Activated CD8-positive, alpha-beta T cell treated with anti-CD3 and anti-CD28 coated beads, Interleukin-2, amount 10 ng/mL, durations not matched to agents 7 days and 5 days (primary cell): Measurements from ENCODE around the gene ZNF665. TPM values are rescaled to one million over a fixed set of nuclear protein-coding genes. Genes with fewer than 3 reads are reported as not detected.
"Not testable (repeated sequence)": the region's sequence is repeated elsewhere in the genome, so short reads cannot be mapped to it uniquely, and the experiment has no call there.

Experiments
- ATAC-seq: fragments of 150-1000 bp; cut with Tn5 transposase; one replicate; pipeline ENCODE4 v1.10.0; 2021; ENCODE audit warnings: moderate library complexity
- CTCF ChIA-PET: fragments of 350-600 bp; sonication (Branson Sonifier 250); formaldehyde crosslinking; loops from one replicate; lab custom pipeline; 2021; ENCODE audit warnings: antibody characterized with exemption; lab: Charles Lee
- POLR2A ChIA-PET: fragments of 350-600 bp; sonication (Branson Sonifier 250); formaldehyde crosslinking; loops from one replicate; lab custom pipeline; 2021; ENCODE audit warnings: antibody characterized with exemption; lab: Charles Lee
- DNase-seq: peaks from one replicate; pipeline ENCODE4 v3.0.0-alpha.2; 2020
- H3K27ac Mint-ChIP-seq: one replicate; pipeline ENCODE4 v1.8.0; 2021; ENCODE audit warnings: mild to moderate bottlenecking, mixed read lengths
- H3K27me3 Mint-ChIP-seq: one replicate; pipeline ENCODE4 v1.8.0; 2021; ENCODE audit warnings: low read depth, mixed read lengths
- H3K36me3 Mint-ChIP-seq: one replicate; pipeline ENCODE4 v1.8.0; 2021; ENCODE audit warnings: low read depth, mixed read lengths
- H3K4me1 Mint-ChIP-seq: one replicate; pipeline ENCODE4 v1.8.0; 2021; ENCODE audit warnings: low read depth, mixed read lengths
- H3K4me3 Mint-ChIP-seq: one replicate; pipeline ENCODE4 v1.8.0; 2021; ENCODE audit warnings: mild to moderate bottlenecking, mixed read lengths
- H3K9me3 Mint-ChIP-seq: one replicate; pipeline ENCODE4 v1.8.0; 2022; ENCODE audit warnings: mixed read lengths; ENCODE audit not compliant: insufficient read depth
- total RNA-seq, 2 experiments: library from RNA; stranded (reverse); gene quantifications; one replicate each; pipeline ENCODE4 v1.2.3, GENCODE V29; 2021

Gene ZNF665
- 1 to 10 TPM; 4.9 to 5.9 TPM for total RNA-seq

DNA sequence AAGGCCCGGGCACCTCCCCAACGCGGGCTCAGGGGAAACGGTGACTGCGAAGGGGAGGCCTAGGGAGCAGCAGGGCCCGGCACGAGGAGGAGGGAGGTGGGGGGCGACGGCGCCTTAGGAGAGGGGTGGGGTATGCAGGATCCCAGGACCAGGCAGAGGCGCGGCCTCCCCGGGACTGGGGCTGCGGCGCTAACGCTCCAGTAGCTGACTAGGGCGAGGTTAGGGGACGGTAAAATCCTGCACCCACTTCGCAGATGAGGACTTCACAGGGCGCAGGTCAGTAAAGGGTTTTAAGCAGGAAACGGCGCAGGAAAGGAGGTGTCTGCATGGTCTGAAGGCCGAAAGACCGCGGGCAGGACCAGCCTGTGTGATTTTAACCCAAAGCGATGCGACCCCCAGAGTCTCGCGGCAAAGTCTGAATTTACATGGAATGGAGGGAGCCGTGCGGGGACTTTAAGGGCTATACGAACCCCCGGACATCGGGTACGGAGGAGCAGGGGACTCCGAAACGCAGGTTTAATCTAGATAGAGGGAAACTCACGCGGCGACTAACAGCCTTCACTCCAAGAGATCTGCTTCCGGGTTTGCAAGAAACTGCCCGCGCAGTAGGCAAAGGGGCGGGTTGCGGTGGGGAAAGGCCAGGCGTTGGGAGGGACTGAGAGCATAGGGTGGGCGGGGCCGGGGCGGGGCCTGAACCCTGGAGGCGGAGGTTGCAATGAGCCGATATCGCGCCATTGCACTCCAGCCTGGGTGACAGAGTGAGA is at the start of gene ZNF665:
Gene ZNF665 (minus strand): TSS at position 588 of the 764 bp plus-strand sequence. CDS start 10,460 bp downstream, outside the sequence.
- ChIA-PET CTCF (no interaction called here), POLR2A (no interaction called here)
- Mint-ChIP-seq H3K27ac (peak within 1 kb of the TSS; percentile 95), H3K27me3 (no peaks in the 10 kb centered on the region), H3K4me1 (peaks cover 36% of the 10 kb centered on the region), H3K9me3 (peaks cover 20% of the 10 kb centered on the region), H3K36me3 (peaks cover 55% of the 10 kb centered on the region), H3K4me3 (peak within 1 kb of the TSS; percentile 92)
- DNase-seq (peak; percentile 92), ATAC-seq (peak; percentile 75)

DNA sequence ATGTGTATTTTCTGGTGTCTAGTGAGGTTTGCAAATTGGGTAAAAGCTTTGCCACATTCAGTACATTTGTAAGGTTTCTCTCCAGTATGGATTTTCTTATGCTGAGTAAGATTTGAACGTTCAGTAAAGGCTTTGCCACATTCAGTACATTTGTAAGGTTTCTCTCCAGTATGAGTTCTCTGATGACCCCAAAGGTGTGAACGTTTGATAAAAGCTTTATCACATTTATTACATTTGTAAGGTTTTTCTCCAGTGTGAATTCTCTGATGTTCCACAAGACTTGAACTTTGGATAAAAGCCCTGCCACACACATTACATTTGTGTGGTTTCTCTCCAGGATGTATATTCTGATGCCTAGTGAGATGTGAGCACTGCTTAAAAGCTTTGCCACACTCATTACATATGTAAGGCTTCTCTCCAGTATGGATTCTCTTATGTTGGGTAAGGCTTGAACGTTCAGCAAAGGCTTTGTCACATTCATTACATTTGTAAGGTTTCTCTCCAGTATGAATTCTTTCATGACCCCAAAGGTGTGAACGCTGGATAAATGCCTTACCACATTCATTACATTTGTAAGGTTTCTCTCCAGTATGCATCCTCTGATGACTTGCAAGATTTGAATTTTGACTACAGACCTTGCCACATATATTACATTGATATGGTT is 44.1 kb upstream of the ZNF665 start:
- ChIA-PET CTCF (no interaction called here), POLR2A (no interaction called here)
- Mint-ChIP-seq H3K4me3 (no peak overlapping the region), H3K4me1 (no peaks in the 10 kb centered on the region), H3K27me3 (no peaks in the 10 kb centered on the region), H3K9me3 (peaks cover 51% of the 10 kb centered on the region), H3K27ac (no peak overlapping the region), H3K36me3 (peaks cover 28% of the 10 kb centered on the region)
- DNase-seq = no peak
- no peak for ATAC-seq

- ATAC-seq = no peak
- ChIA-PET CTCF (no interaction called here), POLR2A (no interaction called here)
- H3K4me1 Mint-ChIP-seq = no peaks in the 10 kb centered on the region
- no peak overlapping the region for H3K27ac Mint-ChIP-seq
- no peak overlapping the region for H3K4me3 Mint-ChIP-seq
- peaks cover 5% of the 10 kb centered on the region for H3K36me3 Mint-ChIP-seq
- H3K27me3 Mint-ChIP-seq = no peaks in the 10 kb centered on the region
- peaks cover 31% of the 10 kb centered on the region for H3K9me3 Mint-ChIP-seq
- no peak for DNase-seq
Observed at GRCh38 chr19:53224606-53225005, 31.4 kb upstream of the ZNF665 start.

DNA sequence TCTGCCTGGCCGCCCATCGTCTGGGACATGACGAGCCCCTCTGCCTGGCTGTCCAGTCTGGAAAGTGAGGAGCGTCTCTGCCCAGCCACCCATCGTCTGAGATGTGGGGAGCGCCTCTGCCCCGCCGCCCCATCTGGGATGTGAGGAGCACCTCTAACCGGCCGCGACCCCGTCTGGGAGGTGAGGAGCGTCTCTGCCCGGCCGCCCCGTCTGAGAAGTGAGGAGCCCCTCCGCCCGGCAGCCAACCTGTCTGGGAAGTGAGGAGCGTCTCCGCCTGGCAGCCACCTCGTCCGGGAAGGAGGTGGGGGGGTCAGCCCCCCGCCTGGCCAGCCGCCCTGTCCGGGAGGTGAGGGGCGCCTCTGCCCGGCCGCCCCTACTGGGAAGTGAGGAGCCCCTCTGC is 29.6 kb upstream of the ZNF665 start:
- H3K27me3 Mint-ChIP-seq, ATAC-seq, H3K4me3 Mint-ChIP-seq, CTCF ChIA-PET, H3K4me1 Mint-ChIP-seq, H3K36me3 Mint-ChIP-seq, DNase-seq, POLR2A ChIA-PET, H3K27ac Mint-ChIP-seq: not testable (repeated sequence)
- peaks cover 31% of the 10 kb centered on the region for H3K9me3 Mint-ChIP-seq

DNA sequence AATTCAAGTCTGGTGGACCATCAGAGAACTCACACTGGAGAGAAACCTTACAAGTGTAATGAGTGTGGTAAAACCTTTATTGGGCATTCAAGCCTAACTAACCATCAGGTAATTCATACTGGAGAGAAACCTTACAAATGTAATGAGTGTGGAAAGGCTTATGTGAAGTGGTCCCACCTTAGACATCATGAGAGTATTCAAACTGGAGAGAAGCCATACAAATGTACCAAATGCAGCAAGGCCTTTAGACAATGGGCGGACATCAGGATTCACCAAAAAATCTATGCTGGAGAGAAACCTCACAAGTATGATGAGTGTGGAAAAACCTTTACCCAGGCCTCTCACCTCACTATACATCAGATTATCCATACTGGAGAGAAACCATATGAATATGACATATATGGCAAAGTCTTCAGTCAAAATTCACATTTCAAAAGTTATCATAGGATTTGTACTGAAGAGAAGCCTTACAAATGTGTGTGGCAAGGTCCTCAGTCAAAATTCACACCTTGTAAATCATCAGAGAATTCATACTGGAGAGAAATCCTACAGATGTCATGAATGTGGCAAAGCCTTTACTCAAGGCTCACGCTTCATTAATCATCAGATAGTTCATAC is 19.7 kb upstream of the ZNF665 start:
- Mint-ChIP-seq H3K36me3 (peaks cover 59% of the 10 kb centered on the region), H3K9me3 (peaks cover 65% of the 10 kb centered on the region), H3K4me1 (no peaks in the 10 kb centered on the region), H3K27me3 (no peaks in the 10 kb centered on the region), H3K27ac (no peak overlapping the region), H3K4me3 (no peak overlapping the region)
- DNase-seq = no peak
- ATAC-seq = no peak
- ChIA-PET CTCF (no interaction called here), POLR2A (no interaction called here)

DNA sequence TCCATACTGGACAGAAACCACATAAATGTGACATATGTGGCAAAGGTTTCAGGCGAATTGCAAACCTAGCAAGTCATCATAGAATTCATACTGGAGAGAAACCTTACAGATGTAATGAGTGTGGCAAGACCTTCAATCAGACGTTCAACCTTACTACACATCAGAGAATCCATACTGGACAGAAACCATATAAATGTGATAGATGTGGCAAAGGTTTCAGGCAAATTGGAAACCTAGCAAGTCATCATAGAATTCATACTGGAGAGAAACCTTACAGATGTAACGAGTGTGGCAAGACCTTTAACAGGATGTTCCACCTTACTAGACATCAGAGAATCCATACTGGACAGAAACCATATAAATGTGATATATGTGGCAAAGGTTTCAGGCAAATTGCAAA is 18.4 kb upstream of the ZNF665 start:
- H3K27me3 Mint-ChIP-seq, H3K27ac Mint-ChIP-seq, H3K4me3 Mint-ChIP-seq, POLR2A ChIA-PET, H3K4me1 Mint-ChIP-seq, DNase-seq, ATAC-seq, CTCF ChIA-PET: not testable (repeated sequence)
- Mint-ChIP-seq H3K36me3 (peaks cover 70% of the 10 kb centered on the region), H3K9me3 (peaks cover 59% of the 10 kb centered on the region)

DNA sequence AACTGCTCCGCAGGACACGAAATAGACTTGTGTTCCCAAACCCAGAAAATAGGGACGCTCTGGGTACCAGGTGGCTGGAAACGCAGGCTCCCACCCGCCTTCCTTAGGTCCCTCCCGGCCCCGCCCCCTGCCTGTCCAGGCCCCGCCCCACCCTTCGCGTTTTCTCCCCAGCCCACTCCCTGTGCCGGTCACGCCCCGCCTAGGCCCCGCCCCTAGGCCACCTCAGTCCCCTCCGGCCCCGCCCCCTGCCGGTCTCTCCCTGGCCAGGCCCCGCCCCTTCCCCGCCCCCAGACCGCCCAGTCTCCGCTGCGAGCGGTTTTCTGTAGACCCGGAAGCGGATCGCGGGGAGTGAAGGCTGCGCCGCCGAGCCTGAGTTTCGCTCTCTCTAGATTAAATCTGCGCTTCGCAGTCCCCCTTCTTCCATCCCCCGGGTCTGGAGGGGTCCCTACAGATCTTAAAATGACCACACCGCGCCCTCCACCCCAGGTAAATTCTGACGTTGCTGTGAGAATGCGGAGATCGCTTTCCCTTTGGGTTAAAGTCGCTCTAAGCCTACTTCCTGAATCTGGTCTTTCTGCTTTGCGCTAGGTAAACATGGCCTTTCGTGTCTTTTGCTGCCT is 3.7 kb upstream of the ZNF665 start:
- Mint-ChIP-seq H3K4me1 (peaks cover 35% of the 10 kb centered on the region), H3K4me3 (peak overlapping the region; percentile 94), H3K36me3 (peaks cover 62% of the 10 kb centered on the region), H3K9me3 (peaks cover 31% of the 10 kb centered on the region), H3K27ac (peak overlapping the region; percentile 98), H3K27me3 (no peaks in the 10 kb centered on the region)
- ATAC-seq (peak; percentile 77), DNase-seq (peak; percentile 97)
- ChIA-PET POLR2A (no interaction called here), CTCF (interaction anchor here (0.7 kb wide), 1 partner anchor 597 kb away, joined by 3 read pairs; no protein-coding TSS in a partner anchor)

DNA sequence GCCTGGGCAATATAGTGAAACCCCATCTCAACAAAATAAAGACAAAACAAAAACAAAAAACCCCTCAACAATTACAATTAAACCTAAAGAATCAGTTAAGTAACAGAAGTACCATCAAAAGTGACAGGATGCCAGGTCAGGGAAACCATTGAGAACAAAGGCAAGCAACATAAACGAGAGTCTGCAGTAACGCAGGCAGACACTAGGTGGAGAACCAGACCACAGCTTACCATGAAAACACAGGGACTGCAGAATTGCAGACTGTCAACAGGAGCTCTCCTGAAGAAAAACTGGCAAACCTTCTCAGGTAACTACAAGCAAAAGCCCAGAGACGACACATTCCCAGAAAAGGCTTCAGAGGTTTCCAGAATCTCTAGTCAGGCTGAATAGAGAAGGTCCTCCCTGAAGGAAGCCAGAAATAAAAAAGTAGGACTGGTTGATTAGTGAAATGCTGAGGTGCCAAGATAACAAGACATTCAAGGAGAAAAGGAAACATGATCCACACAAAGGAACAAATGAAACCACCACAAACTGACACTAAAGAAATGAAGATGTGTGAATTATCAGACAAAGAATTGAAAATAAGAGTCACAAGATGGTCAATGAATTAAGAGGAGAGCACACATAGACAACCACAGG is 2.2 kb upstream of the ZNF665 start:
- Mint-ChIP-seq H3K4me3 (peak overlapping the region; percentile 1), H3K27ac (no peak overlapping the region), H3K9me3 (peaks cover 27% of the 10 kb centered on the region), H3K4me1 (peaks cover 36% of the 10 kb centered on the region), H3K27me3 (no peaks in the 10 kb centered on the region), H3K36me3 (peaks cover 67% of the 10 kb centered on the region)
- ChIA-PET CTCF (interaction anchor here (0.6 to 1.5 kb wide), 10 partner anchors 60 to 598 kb away, joined by 3 to 7 read pairs (median 3); partner anchors contain the start of gene ZNF761), POLR2A (no interaction called here)
- ATAC-seq = peak; percentile 28
- DNase-seq = peak; percentile 81

GRCh38 chr19:53193535-53194222 is 521 bp upstream of the ZNF665 start:
- DNase-seq = no peak
- CTCF ChIA-PET = no interaction called here
- POLR2A ChIA-PET = no interaction called here
- Mint-ChIP-seq H3K4me3 (peak overlapping the region; percentile 92), H3K27ac (peak overlapping the region; percentile 95), H3K27me3 (no peaks in the 10 kb centered on the region), H3K9me3 (peaks cover 23% of the 10 kb centered on the region), H3K4me1 (peaks cover 36% of the 10 kb centered on the region), H3K36me3 (peaks cover 60% of the 10 kb centered on the region)
- no peak for ATAC-seq

- no peaks in the 10 kb centered on the region for H3K27me3 Mint-ChIP-seq
Observed at GRCh38 chr19:53190253-53190652, 2.9 kb downstream of the ZNF665 start.

DNA sequence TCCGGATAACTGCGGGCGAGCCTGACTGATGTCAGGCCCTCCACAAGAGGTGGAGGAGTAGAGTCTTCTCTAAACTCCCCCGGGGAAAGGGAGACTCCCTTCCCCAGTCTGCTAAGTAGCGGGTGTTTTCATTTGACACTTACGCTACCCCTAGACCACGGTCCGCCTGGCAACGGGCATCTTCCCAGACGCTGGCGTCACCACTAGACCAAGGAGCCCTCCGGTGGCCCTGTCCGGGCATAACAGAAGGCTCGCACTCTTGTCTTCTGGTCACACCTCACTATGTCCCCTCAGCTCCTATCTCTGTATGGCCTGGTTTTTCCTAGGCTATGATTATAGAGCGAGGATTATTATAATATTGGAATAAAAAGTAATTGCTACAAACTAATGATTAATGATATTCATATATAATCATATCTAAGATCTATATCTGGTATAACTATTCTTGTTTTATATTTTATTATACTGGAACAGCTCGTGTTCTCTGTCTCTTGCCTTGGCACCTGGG is 3.4 kb downstream of the ZNF665 start:
- DNase-seq, POLR2A ChIA-PET, H3K27ac Mint-ChIP-seq, ATAC-seq, H3K27me3 Mint-ChIP-seq, H3K4me3 Mint-ChIP-seq, CTCF ChIA-PET: not testable (repeated sequence)
- H3K4me1 Mint-ChIP-seq = peaks cover 23% of the 10 kb centered on the region
- peaks cover 11% of the 10 kb centered on the region for H3K9me3 Mint-ChIP-seq
- H3K36me3 Mint-ChIP-seq = peaks cover 48% of the 10 kb centered on the region

More at GRCh38 chr19:53190253-53190652, 2.9 kb downstream of the ZNF665 start:
- POLR2A ChIA-PET = no interaction called here
- H3K4me3 Mint-ChIP-seq = no peak overlapping the region
- CTCF ChIA-PET = no interaction called here
- H3K4me1 Mint-ChIP-seq = peaks cover 25% of the 10 kb centered on the region
- no peak overlapping the region for H3K27ac Mint-ChIP-seq
- DNase-seq (no peak), ATAC-seq (no peak)
- peaks cover 48% of the 10 kb centered on the region for H3K36me3 Mint-ChIP-seq
- H3K9me3 Mint-ChIP-seq = peaks cover 10% of the 10 kb centered on the region
